Measurements from ENCODE around the gene PCSK4. TPM values are rescaled to one million over a fixed set of nuclear protein-coding genes. Genes with fewer than 3 reads are reported as not detected.
"Not testable (repeated sequence)": the region's sequence is repeated elsewhere in the genome, so short reads cannot be mapped to it uniquely, and the experiment has no call there.

PCSK4 gene
- total RNA-seq, 4 donors from 2014 or later, result 1.2 to 6.5 (median 2.9) TPM

DNA sequence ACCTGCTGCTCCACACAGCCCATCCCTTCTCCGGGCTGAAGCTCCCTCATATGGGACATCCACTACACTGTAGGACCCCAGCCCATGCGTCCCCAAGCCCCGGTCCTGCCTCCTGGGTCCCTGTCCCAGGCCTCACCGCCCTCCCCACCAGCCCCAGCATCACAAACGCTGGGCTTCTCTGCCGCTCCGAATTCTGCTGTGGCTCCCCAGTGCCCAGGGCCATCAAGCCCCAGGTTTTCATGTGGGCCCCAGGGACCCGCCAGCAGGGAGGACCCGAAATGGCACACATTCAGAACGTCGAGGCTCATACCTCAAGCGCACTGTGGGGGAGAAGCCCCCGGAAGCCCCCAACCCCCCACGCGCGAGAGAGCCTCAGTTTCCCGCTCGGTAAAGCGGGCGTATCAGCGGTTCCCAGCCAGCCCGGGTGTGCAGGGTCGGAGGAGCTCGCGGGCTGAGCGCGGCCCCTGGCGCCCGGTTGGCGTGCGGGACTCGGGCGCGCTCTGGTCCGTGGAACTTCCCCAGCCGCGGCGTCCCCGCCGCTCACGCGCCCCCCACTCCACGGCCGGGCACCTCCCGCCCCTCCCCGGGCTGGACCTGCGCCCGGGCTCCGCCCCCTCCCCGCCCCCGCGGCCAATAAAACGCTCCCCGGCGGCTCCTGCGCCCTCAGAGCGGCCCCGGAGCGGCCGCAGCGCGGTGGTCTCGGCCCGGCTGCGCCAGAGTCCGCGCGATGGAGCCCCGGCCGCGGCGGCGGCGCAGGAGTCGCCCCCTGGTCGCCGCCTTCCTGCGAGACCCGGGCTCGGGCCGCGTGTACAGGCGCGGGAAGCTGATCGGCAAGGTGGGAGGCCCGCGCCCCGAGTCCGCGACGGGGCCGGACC, 33.5 kb upstream of the PCSK4 start, which contains the start of gene PLK5:
Gene PLK5, plus strand, starts transcription at position 666 of the 875 bp plus-strand sequence. CDS start 2,920 bp downstream, outside the sequence.
- 13 to 25% methylated on average over 20 to 40 of the region's 92 CpGs for WGBS, 2 donors
- H3K4me3 ChIP-seq (ENCODE audit: low read depth, poor library complexity, severe bottlenecking), result no peak within 1 kb of the TSS
- intact Hi-C loops (cut with DNase I; ENCODE audit: low total_unique reads), result no loop called here
- no peak for DNase-seq (ENCODE audit: low spot score in 2 of 2)
- no peak for TF ChIP-seq POLR2A (IDR thresholded peaks at IDR 0.05)
- TF ChIP-seq, protein P1, sequence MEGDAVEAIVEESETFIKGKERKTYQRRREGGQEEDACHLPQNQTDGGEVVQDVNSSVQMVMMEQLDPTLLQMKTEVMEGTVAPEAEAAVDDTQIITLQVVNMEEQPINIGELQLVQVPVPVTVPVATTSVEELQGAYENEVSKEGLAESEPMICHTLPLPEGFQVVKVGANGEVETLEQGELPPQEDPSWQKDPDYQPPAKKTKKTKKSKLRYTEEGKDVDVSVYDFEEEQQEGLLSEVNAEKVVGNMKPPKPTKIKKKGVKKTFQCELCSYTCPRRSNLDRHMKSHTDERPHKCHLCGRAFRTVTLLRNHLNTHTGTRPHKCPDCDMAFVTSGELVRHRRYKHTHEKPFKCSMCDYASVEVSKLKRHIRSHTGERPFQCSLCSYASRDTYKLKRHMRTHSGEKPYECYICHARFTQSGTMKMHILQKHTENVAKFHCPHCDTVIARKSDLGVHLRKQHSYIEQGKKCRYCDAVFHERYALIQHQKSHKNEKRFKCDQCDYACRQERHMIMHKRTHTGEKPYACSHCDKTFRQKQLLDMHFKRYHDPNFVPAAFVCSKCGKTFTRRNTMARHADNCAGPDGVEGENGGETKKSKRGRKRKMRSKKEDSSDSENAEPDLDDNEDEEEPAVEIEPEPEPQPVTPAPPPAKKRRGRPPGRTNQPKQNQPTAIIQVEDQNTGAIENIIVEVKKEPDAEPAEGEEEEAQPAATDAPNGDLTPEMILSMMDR (IDR thresholded peaks at IDR 0.05), result no peak

- no peak for DNase-seq (ENCODE audit: low spot score in 2 of 2)
- 62 to 72% methylated on average over 18 of the region's 18 CpGs for WGBS, 2 donors
- no peak overlapping the region for H3K4me3 ChIP-seq (ENCODE audit: low read depth, poor library complexity, severe bottlenecking)
- TF ChIP-seq, protein P1 (IDR thresholded peaks at IDR 0.05), result no peak
- no peak for TF ChIP-seq POLR2A (IDR thresholded peaks at IDR 0.05)
- intact Hi-C loops (cut with DNase I; ENCODE audit: low total_unique reads), result no loop called here
Observed at GRCh38 chr19:1522838-1523237, 32.7 kb upstream of the PCSK4 start.

GRCh38 chr19:1522061-1522460, 31.9 kb upstream of the PCSK4 start:
- no peak overlapping the region for H3K4me3 ChIP-seq (ENCODE audit: low read depth, poor library complexity, severe bottlenecking)
- TF ChIP-seq, protein P1 (IDR thresholded peaks at IDR 0.05), result no peak
- no peak for TF ChIP-seq POLR2A (IDR thresholded peaks at IDR 0.05)
- intact Hi-C loops (cut with DNase I; ENCODE audit: low total_unique reads), result no loop called here
- DNase-seq (ENCODE audit: low spot score in 2 of 2), result no peak
- WGBS, 2 donors, result 78 to 81% methylated on average over 10 of the region's 10 CpGs

- intact Hi-C loops (cut with DNase I; ENCODE audit: low total_unique reads), result no loop called here
Observed at GRCh38 chr19:1521636-1522035, 31.5 kb upstream of the PCSK4 start.

DNA sequence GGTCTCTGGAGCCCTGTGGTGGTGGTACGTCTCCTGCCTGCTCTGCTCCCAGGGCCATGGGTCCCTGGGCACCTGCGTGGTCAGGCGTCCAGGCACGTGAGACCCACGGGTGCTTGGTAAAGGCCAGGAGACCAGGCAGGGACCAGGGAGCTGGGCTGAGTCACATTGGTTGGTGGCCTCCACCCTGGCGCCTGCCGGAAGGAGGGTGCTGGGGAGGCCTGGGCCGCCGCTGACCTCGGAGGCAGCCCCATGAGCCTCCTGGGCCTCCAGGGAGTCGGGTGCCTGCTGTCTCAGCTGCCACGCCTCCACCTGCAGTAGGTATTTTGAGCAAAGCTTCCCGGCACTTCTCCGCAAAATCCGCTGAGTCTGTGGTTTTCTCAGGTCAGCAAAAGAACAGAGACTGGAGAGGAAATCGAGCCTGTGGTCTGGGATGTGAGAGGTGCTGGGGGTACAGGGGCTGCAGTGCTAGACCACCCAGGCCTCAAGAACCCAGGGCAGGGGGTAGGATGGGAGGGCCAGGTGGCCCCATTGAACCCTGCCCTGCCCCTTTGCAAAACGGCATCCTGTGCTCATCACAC, 30.1 kb upstream of the PCSK4 start:
- no peak overlapping the region for H3K4me3 ChIP-seq (ENCODE audit: low read depth, poor library complexity, severe bottlenecking)
- no peak for TF ChIP-seq POLR2A (IDR thresholded peaks at IDR 0.05)
- TF ChIP-seq, protein P1 (IDR thresholded peaks at IDR 0.05), result no peak
- WGBS, 2 donors, result 72 to 76% methylated on average over 17 of the region's 17 CpGs
- no peak for DNase-seq (ENCODE audit: low spot score in 2 of 2)
- intact Hi-C loops (cut with DNase I; ENCODE audit: low total_unique reads), result no loop called here

More at GRCh38 chr19:1521636-1522035, 31.5 kb upstream of the PCSK4 start:
- no peak overlapping the region for H3K4me3 ChIP-seq (ENCODE audit: low read depth, poor library complexity, severe bottlenecking)
- no peak for DNase-seq (ENCODE audit: low spot score in 2 of 2)
- 55 to 68% methylated on average over 7 to 8 of the region's 14 CpGs for WGBS, 2 donors
- TF ChIP-seq POLR2A (IDR thresholded peaks at IDR 0.05), result no peak
- TF ChIP-seq, protein P1 (IDR thresholded peaks at IDR 0.05), result no peak

DNA sequence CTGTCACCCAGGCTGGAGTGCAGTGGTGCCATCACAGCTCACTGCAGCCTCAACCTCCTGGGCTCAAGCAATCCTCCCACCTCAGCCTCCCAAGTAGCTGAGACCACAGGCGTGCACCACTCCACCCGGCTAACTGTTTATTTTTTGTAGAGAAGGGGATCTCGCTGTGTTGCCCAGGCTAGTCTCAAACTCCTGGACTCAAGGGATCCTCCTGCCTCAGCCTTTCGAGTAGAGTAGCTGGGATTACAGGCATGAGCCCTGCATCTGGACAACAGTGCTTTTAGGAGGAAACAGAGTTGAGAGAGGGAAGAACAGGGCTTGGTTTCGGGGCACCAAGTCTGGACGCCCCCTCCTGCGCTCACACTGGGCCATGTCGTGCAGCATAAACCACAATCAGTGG, 29.7 kb upstream of the PCSK4 start:
- intact Hi-C loops (cut with DNase I; ENCODE audit: low total_unique reads); H3K4me3 ChIP-seq (ENCODE audit: low read depth, poor library complexity, severe bottlenecking); DNase-seq (ENCODE audit: low spot score in 2 of 2): not testable (repeated sequence)
- WGBS, 2 donors, result 87% methylated on average over 8 of the region's 8 CpGs
